Natural killer cell (primary cell): ENCODE measurements around the gene UNC13D. TPM values are rescaled to one million over a fixed set of nuclear protein-coding genes. Genes with fewer than 3 reads are reported as not detected.

Source experiments
- ATAC-seq, 3 donors: fragments of 150-1000 bp in 2 of 3; fragments of 200-7000 bp in 1 of 3; cut with Tn5 transposase; 1 replicate in 1 of 3; 2 replicates in 2 of 3; pipeline ENCODE4 v1.10.0; 2021; ENCODE audit warnings: mild to moderate bottlenecking in 2 of 3, moderate library complexity in 2 of 3
- DNase-seq, 2 donors: peaks; one replicate each; pipeline versions ENCODE4 v3.0.0 to v3.0.0-alpha.2; 2013 to 2021; ENCODE audit warnings: mixed read lengths in 1 of 2
- H3K27ac ChIP-seq: one replicate; pipeline ENCODE4 v1.5.1; 2013; ENCODE audit warnings: mild to moderate bottlenecking, low read length
- H3K27me3 ChIP-seq: one replicate; pipeline ENCODE4 v1.6.1; 2013; ENCODE audit warnings: low read length; ENCODE audit not compliant: control insufficient read depth, insufficient read depth
- H3K36me3 ChIP-seq: one replicate; pipeline ENCODE4 v1.6.1; 2013; ENCODE audit warnings: low read length; ENCODE audit not compliant: control insufficient read depth, insufficient read depth
- H3K4me1 ChIP-seq: one replicate; pipeline ENCODE4 v1.6.1; 2013; ENCODE audit warnings: low read length; ENCODE audit not compliant: control insufficient read depth, insufficient read depth
- H3K4me3 ChIP-seq: one replicate; pipeline ENCODE4 v1.5.1; 2013; ENCODE audit warnings: low read length
- H3K9me3 ChIP-seq: one replicate; pipeline ENCODE4 v1.6.1; 2013; ENCODE audit warnings: low read length; ENCODE audit not compliant: control insufficient read depth, insufficient read depth
- H3K27ac Mint-ChIP-seq, 2 donors: one replicate each; pipeline ENCODE4 v1.8.0; 2022; ENCODE audit warnings: mild to moderate bottlenecking in 2 of 2, mixed read lengths in 2 of 2, moderate library complexity in 1 of 2
- H3K27me3 Mint-ChIP-seq, 2 donors: one replicate each; pipeline ENCODE4 v1.8.0; 2022; ENCODE audit warnings: low read depth in 2 of 2, mixed read lengths in 2 of 2
- H3K36me3 Mint-ChIP-seq: one replicate; pipeline ENCODE4 v1.8.0; 2022; ENCODE audit warnings: mixed read lengths
- H3K4me1 Mint-ChIP-seq, 2 donors: one replicate each; pipeline ENCODE4 v1.8.0; 2022; ENCODE audit warnings: mixed read lengths in 2 of 2
- H3K4me3 Mint-ChIP-seq: one replicate; pipeline ENCODE4 v1.8.0; 2022; ENCODE audit warnings: mild to moderate bottlenecking, moderate library complexity, mixed read lengths
- H3K9me3 Mint-ChIP-seq, 2 donors: one replicate each; pipeline ENCODE4 v1.8.0; 2022; ENCODE audit warnings: mixed read lengths in 2 of 2
- whole genome bisulfite sequencing: methylation state at CpG from one replicate; pipeline ENCODE4 v1.1.7; 2013; ENCODE audit warnings: missing lambda C conversion rate; ENCODE audit not compliant: insufficient coverage; 5-methylcytosine and 5-hydroxymethylcytosine counted together
- intact Hi-C: fragments of 100-400 bp; cut with micrococcal nuclease; formaldehyde crosslinking; loops from one replicate; pipeline ENCODE4 v1.14.2; 2022
- total RNA-seq, 4 donors: library from RNA; stranded (reverse); fragments of 120-200 nt in 1 of 4; gene quantifications; one replicate each; pipeline versions ENCODE4 v1.2.3 to v1.2.4, GENCODE V29; 2013 to 2022
- TF ChIP-seq, protein P1 (sequence below): fragments of 200-600 bp; IDR thresholded peaks from one replicate; pipeline ENCODE4 v1.8.0; 2022; ENCODE audit warnings: antibody characterized with exemption

Gene UNC13D
- total RNA-seq, 3 donors from 2014 or later (not counting 1 experiment from before 2014, with no cell fraction given) = 269 to 279 (median 277) TPM

DNA sequence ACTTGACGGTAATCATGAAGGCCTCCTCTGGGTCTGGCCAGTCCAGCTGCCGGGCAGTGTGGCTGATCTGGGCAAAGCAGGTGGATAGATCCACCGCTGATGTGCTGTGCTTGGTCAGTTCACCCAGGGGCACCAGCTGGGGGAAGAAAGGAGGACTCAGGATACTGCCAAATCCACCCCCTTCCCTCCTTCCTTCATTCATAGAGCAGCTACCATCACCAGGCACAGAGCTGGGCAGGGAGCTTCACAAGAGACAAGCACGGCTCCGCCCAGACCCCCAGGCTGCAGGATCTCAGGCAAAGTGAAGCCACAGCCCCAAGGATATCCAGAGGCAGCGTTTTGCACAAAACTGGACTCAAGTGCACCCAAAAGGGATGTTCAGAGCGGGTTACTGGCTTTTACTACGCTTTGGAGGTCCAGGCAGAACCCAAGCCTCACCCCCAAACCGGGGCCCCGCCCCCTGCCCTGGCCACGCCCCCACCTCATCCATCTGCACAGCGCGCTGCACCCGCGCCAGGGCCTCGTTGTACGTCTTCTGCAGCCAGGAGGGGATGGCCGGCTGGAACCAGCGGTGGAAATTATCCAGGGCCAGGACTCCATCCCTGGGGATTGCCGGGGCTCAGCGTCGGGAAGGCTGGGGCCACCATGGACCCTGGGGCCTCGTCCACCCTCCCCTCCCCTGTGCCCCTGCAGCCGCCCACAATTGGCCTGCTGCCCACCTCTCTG lies 9.1 kb downstream of the UNC13D start:
- intact Hi-C loops = no loop called here
- H3K4me1 ChIP-seq = peaks cover 43% of the 10 kb centered on the region
- peak overlapping the region; percentile 97 to 99 for H3K27ac Mint-ChIP-seq
- no peak for DNase-seq
- no peak overlapping the region for H3K4me3 ChIP-seq
- H3K36me3 Mint-ChIP-seq = no peaks in the 10 kb centered on the region
- TF ChIP-seq, protein P1, sequence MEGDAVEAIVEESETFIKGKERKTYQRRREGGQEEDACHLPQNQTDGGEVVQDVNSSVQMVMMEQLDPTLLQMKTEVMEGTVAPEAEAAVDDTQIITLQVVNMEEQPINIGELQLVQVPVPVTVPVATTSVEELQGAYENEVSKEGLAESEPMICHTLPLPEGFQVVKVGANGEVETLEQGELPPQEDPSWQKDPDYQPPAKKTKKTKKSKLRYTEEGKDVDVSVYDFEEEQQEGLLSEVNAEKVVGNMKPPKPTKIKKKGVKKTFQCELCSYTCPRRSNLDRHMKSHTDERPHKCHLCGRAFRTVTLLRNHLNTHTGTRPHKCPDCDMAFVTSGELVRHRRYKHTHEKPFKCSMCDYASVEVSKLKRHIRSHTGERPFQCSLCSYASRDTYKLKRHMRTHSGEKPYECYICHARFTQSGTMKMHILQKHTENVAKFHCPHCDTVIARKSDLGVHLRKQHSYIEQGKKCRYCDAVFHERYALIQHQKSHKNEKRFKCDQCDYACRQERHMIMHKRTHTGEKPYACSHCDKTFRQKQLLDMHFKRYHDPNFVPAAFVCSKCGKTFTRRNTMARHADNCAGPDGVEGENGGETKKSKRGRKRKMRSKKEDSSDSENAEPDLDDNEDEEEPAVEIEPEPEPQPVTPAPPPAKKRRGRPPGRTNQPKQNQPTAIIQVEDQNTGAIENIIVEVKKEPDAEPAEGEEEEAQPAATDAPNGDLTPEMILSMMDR = no peak
- peaks cover 23 to 38% of the 10 kb centered on the region in 2 donors for H3K4me1 Mint-ChIP-seq
- peaks cover 75% of the 10 kb centered on the region for H3K36me3 ChIP-seq
- no peaks in the 10 kb centered on the region for H3K27me3 Mint-ChIP-seq
- no peaks in the 10 kb centered on the region for H3K27me3 ChIP-seq
- H3K9me3 ChIP-seq = no peaks in the 10 kb centered on the region
- no peaks in the 10 kb centered on the region for H3K9me3 Mint-ChIP-seq
- WGBS = 94% methylated on average over 24 of the region's 24 CpGs
- no peak overlapping the region for H3K4me3 Mint-ChIP-seq
- no peak for ATAC-seq
- peak overlapping the region; percentile 94 for H3K27ac ChIP-seq

DNA sequence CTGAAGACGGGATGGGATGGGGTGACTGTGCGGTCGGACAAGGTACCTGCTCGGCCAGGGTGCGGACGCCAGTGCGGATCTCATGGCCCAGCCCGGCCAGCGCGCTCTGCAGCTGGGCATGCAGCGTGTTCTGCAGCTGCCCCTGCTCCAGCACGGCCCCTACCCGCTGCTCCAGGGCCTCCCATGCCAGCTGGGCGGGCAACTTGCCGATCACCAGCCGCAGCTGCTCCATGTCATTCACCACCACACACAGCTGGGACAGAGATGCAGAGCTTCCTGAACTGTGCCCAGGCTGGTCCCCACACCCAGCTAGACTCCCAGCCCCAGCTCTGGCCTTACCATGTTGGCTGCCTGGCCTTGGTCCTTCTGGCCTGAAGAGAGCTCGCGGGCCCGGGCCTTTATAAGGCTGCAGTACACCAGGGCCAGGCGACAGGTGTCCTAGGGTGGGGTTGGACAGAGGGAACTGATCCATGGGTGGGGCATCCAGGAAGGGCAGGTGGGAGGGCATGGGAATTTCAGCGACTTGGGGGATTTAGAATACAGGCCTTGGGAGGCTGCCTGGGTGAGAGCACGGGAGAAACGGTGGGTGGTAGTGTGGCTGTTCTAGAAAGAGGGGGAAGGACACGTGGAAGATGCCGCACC lies 9.8 kb downstream of the UNC13D start:
- Mint-ChIP-seq H3K4me1 (peaks cover 23 to 42% of the 10 kb centered on the region in 2 donors), H3K27me3 (no peaks in the 10 kb centered on the region), H3K9me3 (no peaks in the 10 kb centered on the region), H3K4me3 (no peak overlapping the region), H3K27ac (peak overlapping the region; percentile 97 to 99), H3K36me3 (no peaks in the 10 kb centered on the region)
- Histone ChIP-seq H3K4me1 (peaks cover 43% of the 10 kb centered on the region), H3K27me3 (no peaks in the 10 kb centered on the region), H3K4me3 (no peak overlapping the region), H3K27ac (peak overlapping the region; percentile 94), H3K9me3 (no peaks in the 10 kb centered on the region), H3K36me3 (peaks cover 76% of the 10 kb centered on the region)
- WGBS = 94% methylated on average over 25 of the region's 25 CpGs
- DNase-seq (no peak), ATAC-seq (no peak)
- TF ChIP-seq, protein P1 = no peak
- intact Hi-C loops = no loop called here

DNA sequence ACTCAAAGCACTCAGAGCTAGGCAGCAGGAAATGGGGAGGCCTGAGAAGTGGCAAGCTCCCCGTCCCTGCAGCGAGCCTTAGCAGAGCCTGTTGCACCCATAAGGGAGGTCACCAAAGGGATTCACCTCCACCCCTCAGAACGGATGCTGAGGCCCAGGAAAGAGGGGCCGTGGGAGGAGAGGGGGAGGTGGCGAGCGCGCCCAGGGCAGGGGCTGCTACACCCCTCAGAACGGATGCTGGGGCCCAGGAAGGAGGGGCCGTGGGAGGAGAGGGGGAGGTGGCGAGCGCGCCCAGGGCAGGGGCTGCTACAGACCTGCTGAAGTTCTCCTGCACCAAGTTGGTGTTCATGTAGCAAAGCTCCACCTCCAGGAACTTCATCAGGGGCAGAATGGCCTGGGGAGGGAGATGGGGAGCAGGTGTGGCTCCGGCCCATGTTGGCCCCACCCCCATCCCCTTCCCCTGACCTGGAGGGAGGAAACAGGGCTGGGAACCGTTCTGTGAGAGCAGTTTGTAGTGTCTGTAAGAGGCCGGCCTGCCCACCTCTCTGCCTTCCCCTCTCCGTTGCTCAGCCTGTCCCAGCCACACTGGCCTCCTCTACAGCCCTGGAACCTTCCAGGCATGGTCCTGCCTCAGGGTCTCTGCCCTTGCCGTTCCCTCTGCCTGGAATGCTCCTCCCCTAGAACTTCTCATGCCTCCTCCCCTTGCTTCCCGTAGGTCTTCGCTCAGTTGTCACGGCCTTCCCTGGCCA lies 11.4 kb downstream of the UNC13D start:
- Mint-ChIP-seq H3K4me1 (peaks cover 23 to 46% of the 10 kb centered on the region in 2 donors), H3K4me3 (peak overlapping the region; percentile 85)
- no peaks in the 10 kb centered on the region for H3K9me3 ChIP-seq

More for the DNA sequence above, 11.4 kb downstream of the UNC13D start:
- Mint-ChIP-seq H3K9me3 (no peaks in the 10 kb centered on the region), H3K27ac (peak overlapping the region; percentile 97 to 99), H3K27me3 (no peaks in the 10 kb centered on the region), H3K36me3 (no peaks in the 10 kb centered on the region)
- peaks cover 76% of the 10 kb centered on the region for H3K36me3 ChIP-seq
- intact Hi-C loops = loop anchor here (1.0 kb wide), 1 partner anchor 49 kb away; the partner anchor contains the start of gene UNK
- ATAC-seq (peak; percentile 14 to 46 (median 16)), DNase-seq (peak in 1 of 2 donors; percentile 54)
- TF ChIP-seq, protein P1 = no peak
- H3K4me3 ChIP-seq = peak overlapping the region; percentile 18
- 23% methylated on average over 17 of the region's 20 CpGs for WGBS
- H3K27ac ChIP-seq = peak overlapping the region; percentile 94
- H3K27me3 ChIP-seq = no peaks in the 10 kb centered on the region
- peaks cover 52% of the 10 kb centered on the region for H3K4me1 ChIP-seq
